HG03521 (cell line): Measurements from ENCODE around the gene PTGES3L.
"Not testable (repeated sequence)": the region's sequence is repeated elsewhere in the genome, so short reads cannot be mapped to it uniquely, and the experiment has no call there.

Experiments used
- ATAC-seq: cut with Tn5 transposase; IDR thresholded peaks from one replicate; pipeline ENCODE4 v1.9.1; 2021; ENCODE audit warnings: mild to moderate bottlenecking, moderate library complexity; ENCODE audit not compliant: unreplicated experiment

PTGES3L gene

DNA sequence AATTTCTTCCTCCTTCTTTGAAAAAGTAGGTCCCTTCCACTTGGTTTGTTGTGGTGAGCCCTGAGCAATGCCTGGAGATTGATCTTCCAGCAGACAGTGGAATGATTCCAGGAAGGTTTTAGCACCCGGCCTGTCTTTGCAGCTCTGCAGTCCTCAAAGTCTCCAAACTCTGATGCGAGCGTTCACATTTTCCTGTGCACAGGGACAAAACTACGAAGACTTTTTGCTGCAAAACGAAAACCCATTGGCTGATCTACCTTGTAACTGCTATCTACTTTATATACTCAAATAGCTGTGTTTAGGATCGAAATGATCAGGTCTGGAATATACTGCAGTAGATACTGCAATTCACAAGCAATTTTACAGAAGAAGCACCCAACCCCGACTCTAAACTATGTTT, 57.6 kb downstream of the PTGES3L start:
- no peak for ATAC-seq

DNA sequence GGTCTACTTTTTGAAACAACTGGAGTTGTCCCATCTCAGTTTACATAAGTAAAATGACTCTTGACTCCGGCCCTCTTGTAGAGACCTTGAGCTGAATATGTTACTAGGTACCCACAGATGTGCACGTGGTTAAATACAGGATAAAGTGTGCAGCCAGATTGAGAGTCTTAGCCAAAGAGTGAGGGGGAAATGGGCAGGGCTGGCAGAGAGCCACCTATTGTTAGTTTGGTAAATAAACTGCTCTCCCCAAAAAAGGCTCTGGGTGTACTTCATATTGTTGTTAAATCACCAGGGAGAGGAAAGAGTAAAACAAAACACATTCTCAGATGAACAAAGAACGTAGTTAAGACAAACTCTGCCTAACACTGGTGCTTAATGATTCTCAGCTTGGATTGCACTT, 59.0 kb downstream of the PTGES3L start:
- ATAC-seq, result no peak

DNA sequence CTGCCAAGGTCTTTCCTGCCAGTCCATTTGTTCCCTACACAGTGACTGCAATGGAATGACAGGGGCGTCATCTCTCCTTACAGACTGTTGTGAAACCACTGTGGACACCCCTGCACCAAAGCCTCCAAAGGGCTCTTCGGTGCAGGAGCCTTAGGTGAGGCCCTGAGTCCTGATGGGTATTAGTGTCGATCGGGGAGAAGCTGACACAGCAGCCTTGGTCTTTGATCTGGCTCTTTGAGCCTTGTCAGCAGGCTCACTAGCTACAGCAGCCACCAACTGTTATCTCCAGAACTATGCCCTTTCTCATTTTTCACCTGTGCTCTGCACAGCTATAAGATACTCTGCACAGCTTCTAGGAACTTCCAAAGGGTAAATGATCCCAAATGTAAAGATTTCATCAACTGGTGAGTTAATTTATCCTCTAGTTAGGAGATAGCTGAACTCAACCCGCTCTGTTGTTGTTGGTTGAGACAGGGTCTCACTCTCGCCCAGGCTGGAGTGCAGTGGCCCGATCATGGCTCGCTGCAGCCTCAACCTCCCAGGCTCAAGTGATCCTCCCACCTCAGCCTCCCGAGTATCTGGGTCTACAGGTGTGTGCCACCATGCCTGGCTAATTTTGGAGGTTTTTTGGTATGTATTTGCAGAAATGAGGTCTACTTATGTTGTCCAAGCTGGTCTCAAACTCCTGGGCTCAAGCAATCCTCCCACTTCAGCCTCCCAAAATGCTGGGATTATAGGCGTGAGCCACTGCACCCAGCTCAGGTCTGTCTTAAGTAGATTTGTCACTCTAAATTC, 59.6 kb downstream of the PTGES3L start:
- no peak for ATAC-seq

DNA sequence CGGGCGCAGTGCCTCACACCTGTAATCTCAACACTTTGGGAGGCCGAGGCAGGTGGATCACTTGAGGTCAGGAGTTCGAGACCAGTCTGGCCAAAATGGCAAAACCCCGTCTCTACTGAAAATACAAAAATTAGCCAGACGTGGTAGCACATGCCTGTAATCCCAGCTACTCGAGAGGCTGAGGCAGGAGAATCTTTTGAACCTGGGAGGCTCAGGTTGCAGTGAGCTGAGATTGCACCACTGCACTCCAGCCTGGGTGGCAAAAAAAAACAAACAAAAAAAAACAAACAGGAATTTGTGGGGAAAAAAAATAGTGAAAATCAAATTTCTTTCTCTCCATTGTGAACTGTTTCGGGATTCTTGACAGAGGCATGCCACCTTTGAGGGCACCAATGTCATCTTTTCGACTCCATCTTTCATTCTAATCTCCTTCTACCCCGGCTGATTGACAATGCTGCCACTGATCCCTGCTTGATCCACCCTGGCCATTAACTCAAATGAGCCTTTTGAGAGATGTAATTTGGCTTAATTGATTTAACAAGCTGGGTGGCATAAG, 60.3 kb downstream of the PTGES3L start:
- ATAC-seq, result not testable (repeated sequence)

DNA sequence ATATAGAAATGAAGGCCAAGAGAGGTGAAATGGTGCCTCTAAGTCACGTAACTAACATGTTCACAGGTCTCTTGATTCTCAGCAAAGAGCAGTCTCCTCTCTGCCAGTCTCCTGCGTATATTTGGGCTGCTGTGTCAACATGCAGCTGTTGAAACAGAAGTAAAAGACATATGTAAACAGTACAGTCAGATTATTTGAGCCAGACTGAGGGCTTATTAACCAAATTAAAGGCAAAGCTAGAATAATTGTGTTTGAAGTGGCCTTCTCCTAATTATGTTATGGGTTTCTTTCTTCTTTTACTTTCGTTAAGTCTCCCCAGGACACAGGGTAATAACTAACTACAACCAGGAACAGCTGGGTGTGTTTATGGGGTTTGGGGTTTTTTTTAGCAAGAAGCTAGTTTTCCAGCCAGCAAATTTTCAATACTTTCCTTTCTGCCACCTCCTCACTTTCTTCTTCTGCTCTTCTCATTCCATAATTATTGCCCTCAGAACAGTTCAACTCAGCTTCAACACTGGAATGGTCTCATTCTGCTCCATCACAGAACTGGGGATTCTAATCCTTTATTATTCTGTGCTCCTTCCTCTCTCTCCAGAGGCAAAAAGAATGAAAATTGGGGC, 60.9 kb downstream of the PTGES3L start:
- no peak for ATAC-seq
